ENCODE measurements around the gene NOCT.

NOCT gene

GRCh38 chr4:139015269-139015947, at the start of gene NOCT:
Gene NOCT (plus strand): TSS chr4:139015781. CDS start chr4:139015982, 201 bp downstream.
- no peak for TF ChIP-seq CTCF (IDR thresholded peaks at IDR 0.05; ENCODE audit: insufficient read depth, missing control alignments)
- FAIRE-seq: no peak
- DNase-seq (ENCODE audit: insufficient read length, low spot score): peak; percentile 66

GRCh38 chr4:138967313-138967712, 48.3 kb upstream of the NOCT start:
- FAIRE-seq (no peak), DNase-seq (ENCODE audit: insufficient read length, low spot score) (no peak)
- no peak for TF ChIP-seq CTCF (IDR thresholded peaks at IDR 0.05; ENCODE audit: insufficient read depth, missing control alignments)

- no peak for FAIRE-seq
- DNase-seq (ENCODE audit: insufficient read length, low spot score): no peak
- TF ChIP-seq CTCF (IDR thresholded peaks at IDR 0.05; ENCODE audit: insufficient read depth, missing control alignments): no peak
Measured at GRCh38 chr4:138972956-138973801, 42.4 kb upstream of the NOCT start.

GRCh38 chr4:138975225-138975624, 40.4 kb upstream of the NOCT start:
- TF ChIP-seq CTCF (IDR thresholded peaks at IDR 0.05; ENCODE audit: insufficient read depth, missing control alignments): no peak
- FAIRE-seq (no peak), DNase-seq (ENCODE audit: insufficient read length, low spot score) (no peak)

GRCh38 chr4:138976526-138976925, 39.1 kb upstream of the NOCT start:
- TF ChIP-seq CTCF (IDR thresholded peaks at IDR 0.05; ENCODE audit: insufficient read depth, missing control alignments): no peak
- FAIRE-seq (no peak), DNase-seq (ENCODE audit: insufficient read length, low spot score) (no peak)

- TF ChIP-seq CTCF (IDR thresholded peaks at IDR 0.05; ENCODE audit: insufficient read depth, missing control alignments): no peak
- DNase-seq (ENCODE audit: insufficient read length, low spot score) (no peak), FAIRE-seq (no peak)
Measured at GRCh38 chr4:138977524-138977923, 38.1 kb upstream of the NOCT start.

Data from D721Med (cell line).